HepG2 (cell line): Measurements from ENCODE around the gene SEC62. TPM values are rescaled to one million over a fixed set of nuclear protein-coding genes. Genes with fewer than 3 reads are reported as not detected.
A peak's percentile ranks its signal among the peaks of the same experiment; 100 is the strongest.

ENCODE experiments used
- HMG20A ChIP-seq: IDR thresholded peaks from 2 replicates; pipeline ENCODE4 v1.6.1; 2016; ENCODE audit warnings: borderline replicate concordance
- RAD21 ChIP-seq: fragments of 450-650 bp; formaldehyde crosslinking; IDR thresholded peaks from 2 replicates; pipeline ENCODE4 v1.5.0; 2020; ENCODE audit warnings: mild to moderate bottlenecking
- RFXANK ChIP-seq: IDR thresholded peaks from 2 replicates; pipeline ENCODE4 v1.6.1; 2016
- RFXAP ChIP-seq: sonication (generic); formaldehyde crosslinking; IDR thresholded peaks from 2 replicates; pipeline ENCODE4 v1.4.0; 2020; ENCODE audit warnings: missing genetic modification reagents, borderline replicate concordance
- ZEB1 ChIP-seq: IDR thresholded peaks from 2 replicates; pipeline ENCODE4 v1.6.1; 2012; ENCODE audit warnings: mild to moderate bottlenecking, low read depth, inconsistent platforms; ENCODE audit not compliant: insufficient replicate concordance
- ZNF124 ChIP-seq: sonication (generic); formaldehyde crosslinking; IDR thresholded peaks from 2 replicates; pipeline ENCODE4 v1.4.0; 2020; ENCODE audit warnings: missing genetic modification reagents
- ZNF20 ChIP-seq: sonication (generic); formaldehyde crosslinking; IDR thresholded peaks from 2 replicates; pipeline ENCODE4 v1.4.0; 2020; ENCODE audit warnings: mild to moderate bottlenecking, moderate library complexity, missing genetic modification reagents
- ZNF713 ChIP-seq: sonication (generic); formaldehyde crosslinking; IDR thresholded peaks from 2 replicates; pipeline ENCODE4 v1.4.0; 2020; ENCODE audit warnings: mild to moderate bottlenecking, missing genetic modification reagents
- ZNF724P ChIP-seq: sonication (generic); formaldehyde crosslinking; IDR thresholded peaks from 2 replicates; pipeline ENCODE4 v1.8.0; 2022; ENCODE audit warnings: missing genetic modification reagents, borderline replicate concordance
- ZNF781 ChIP-seq: sonication (generic); formaldehyde crosslinking; IDR thresholded peaks from 2 replicates; pipeline ENCODE4 v1.5.1; 2020; ENCODE audit warnings: borderline replicate concordance, mild to moderate bottlenecking, missing genetic modification reagents; ENCODE audit errors: not compliant biosample characterization
- ZNF788 ChIP-seq: sonication (generic); formaldehyde crosslinking; IDR thresholded peaks from 2 replicates; pipeline ENCODE4 v1.5.0; 2020; ENCODE audit warnings: mild to moderate bottlenecking, missing genetic modification reagents, borderline replicate concordance
- ZSCAN31 ChIP-seq: sonication (generic); formaldehyde crosslinking; IDR thresholded peaks from 2 replicates; pipeline ENCODE4 v1.5.0; 2020; ENCODE audit warnings: low read depth, mild to moderate bottlenecking, missing genetic modification reagents
- polyA plus RNA-seq, 8 experiments: library from polyadenylated mRNA; depleted of rRNA in 3 of 8; stranded (reverse) in 7 of 8; unstranded in 1 of 8; fragments of >200 nt; fragmentation: Illumina TruSeq in 4 of 8; extraction: Trizol in 4 of 8; gene quantifications; 2 replicates each; pipeline versions ENCODE4 v1.2.1 to v1.2.3, GENCODE V29; 2011 to 2016; ENCODE audit warnings: low read depth in 4 of 8, missing spikeins in 1 of 8, mixed read lengths in 1 of 8; ENCODE audit not compliant: insufficient read depth in 1 of 8
- total RNA-seq, 5 experiments: library from RNA; depleted of rRNA; stranded (reverse); fragments of >200 nt; fragmentation: Illumina TruSeq; extraction: Trizol; gene quantifications; 2 replicates each; pipeline ENCODE4 v1.2.3, GENCODE V29; 2016; ENCODE audit warnings: low read depth in 1 of 5
- TF ChIP-seq, protein P1 (sequence below): sonication (generic); formaldehyde crosslinking; IDR thresholded peaks from 2 replicates; pipeline ENCODE4 v1.5.0; 2020; ENCODE audit warnings: mild to moderate bottlenecking, missing genetic modification reagents
- TF ChIP-seq, protein P2 (sequence below): sonication (generic); formaldehyde crosslinking; IDR thresholded peaks from 2 replicates; pipeline ENCODE4 v1.4.0; 2020; ENCODE audit warnings: missing genetic modification reagents, borderline replicate concordance
- TF ChIP-seq, protein P3 (sequence below): sonication (generic); formaldehyde crosslinking; IDR thresholded peaks from 2 replicates; pipeline ENCODE4 v1.4.0; 2020; ENCODE audit warnings: missing genetic modification reagents
- TF ChIP-seq, protein P4 (sequence below): sonication (generic); formaldehyde crosslinking; IDR thresholded peaks from 2 replicates; pipeline ENCODE4 v1.4.0; 2020; ENCODE audit warnings: missing genetic modification reagents, borderline replicate concordance

The SEC62 gene
- total and polyA plus RNA-seq, 2 of the 13 experiments (the other 11 are each of a cell fraction or from before 2014, with no cell fraction given) = 54.0 to 68.7 TPM

DNA sequence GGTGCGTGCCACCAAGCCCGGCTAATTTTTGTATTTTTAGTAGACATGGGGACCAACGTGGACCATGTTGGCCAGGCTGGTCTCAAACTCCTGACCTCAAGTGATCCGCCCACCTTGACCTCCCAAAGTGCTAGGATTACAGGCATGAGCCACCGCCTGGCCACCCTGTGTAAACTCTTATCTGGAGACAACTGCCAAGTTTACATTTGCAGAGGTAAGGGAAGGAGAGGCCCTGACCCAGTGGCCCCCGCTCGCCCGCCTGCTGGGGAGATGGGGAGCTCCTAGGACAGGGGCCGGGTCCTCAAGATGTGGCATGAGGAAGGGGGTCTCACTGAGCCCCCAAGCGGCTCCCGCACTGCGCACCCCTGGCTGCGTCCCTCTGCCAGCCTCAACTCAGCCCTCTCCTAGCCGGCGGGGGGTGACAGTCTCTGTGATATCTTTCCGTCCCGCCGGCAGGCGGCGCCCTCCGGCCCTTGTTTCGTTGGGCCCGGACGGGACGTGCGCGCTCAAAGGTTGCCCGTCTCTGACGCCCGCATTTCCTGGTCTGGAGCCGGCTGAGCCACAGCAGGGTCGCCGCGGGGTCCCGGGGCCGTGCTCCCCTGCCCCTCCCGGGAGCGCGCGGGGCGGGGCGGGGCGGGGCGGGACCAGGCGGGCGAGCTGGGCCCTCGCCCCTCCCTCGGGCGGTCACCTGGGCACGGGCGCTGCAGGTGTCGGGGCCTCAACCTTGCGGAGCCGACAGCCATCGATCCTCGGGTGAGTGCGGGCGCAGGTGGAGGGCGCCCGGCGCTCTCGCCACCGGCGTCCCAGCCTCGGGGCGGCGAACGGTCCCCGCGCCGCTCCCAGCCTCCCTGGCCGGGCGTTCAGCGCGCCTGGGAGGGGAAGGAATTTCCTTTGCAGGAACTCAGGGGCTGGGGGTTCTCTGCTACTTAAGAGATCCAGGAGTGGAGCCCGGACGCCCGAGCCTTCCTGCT is 71.1 kb downstream of the SEC62 start, which contains the start of gene GPR160 (continued):
- TF ChIP-seq, protein P1, sequence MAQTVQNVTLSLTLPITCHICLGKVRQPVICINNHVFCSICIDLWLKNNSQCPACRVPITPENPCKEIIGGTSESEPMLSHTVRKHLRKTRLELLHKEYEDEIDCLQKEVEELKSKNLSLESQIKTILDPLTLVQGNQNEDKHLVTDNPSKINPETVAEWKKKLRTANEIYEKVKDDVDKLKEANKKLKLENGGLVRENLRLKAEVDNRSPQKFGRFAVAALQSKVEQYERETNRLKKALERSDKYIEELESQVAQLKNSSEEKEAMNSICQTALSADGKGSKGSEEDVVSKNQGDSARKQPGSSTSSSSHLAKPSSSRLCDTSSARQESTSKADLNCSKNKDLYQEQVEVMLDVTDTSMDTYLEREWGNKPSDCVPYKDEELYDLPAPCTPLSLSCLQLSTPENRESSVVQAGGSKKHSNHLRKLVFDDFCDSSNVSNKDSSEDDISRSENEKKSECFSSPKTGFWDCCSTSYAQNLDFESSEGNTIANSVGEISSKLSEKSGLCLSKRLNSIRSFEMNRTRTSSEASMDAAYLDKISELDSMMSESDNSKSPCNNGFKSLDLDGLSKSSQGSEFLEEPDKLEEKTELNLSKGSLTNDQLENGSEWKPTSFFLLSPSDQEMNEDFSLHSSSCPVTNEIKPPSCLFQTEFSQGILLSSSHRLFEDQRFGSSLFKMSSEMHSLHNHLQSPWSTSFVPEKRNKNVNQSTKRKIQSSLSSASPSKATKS (CRISPR knock-in tag) = 0 out of 2 replicates have a peak, but pooled peaks have one; percentile 38
- TF ChIP-seq, protein P2, sequence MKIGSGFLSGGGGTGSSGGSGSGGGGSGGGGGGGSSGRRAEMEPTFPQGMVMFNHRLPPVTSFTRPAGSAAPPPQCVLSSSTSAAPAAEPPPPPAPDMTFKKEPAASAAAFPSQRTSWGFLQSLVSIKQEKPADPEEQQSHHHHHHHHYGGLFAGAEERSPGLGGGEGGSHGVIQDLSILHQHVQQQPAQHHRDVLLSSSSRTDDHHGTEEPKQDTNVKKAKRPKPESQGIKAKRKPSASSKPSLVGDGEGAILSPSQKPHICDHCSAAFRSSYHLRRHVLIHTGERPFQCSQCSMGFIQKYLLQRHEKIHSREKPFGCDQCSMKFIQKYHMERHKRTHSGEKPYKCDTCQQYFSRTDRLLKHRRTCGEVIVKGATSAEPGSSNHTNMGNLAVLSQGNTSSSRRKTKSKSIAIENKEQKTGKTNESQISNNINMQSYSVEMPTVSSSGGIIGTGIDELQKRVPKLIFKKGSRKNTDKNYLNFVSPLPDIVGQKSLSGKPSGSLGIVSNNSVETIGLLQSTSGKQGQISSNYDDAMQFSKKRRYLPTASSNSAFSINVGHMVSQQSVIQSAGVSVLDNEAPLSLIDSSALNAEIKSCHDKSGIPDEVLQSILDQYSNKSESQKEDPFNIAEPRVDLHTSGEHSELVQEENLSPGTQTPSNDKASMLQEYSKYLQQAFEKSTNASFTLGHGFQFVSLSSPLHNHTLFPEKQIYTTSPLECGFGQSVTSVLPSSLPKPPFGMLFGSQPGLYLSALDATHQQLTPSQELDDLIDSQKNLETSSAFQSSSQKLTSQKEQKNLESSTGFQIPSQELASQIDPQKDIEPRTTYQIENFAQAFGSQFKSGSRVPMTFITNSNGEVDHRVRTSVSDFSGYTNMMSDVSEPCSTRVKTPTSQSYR (CRISPR knock-in tag) = 0 out of 2 replicates have a peak, but pooled peaks have one; percentile 13
- TF ChIP-seq RAD21 (peak; percentile 90), ZNF781 (CRISPR knock-in tag) (peak; percentile 25), RFXANK (0 out of 2 replicates have a peak, but pooled peaks have one; percentile 65), ZNF788 (CRISPR knock-in tag) (peak; percentile 57; the same call in 1 of the 2 replicates), RFXAP (peak; percentile 33; the same call in 1 of the 2 replicates), ZNF124 (CRISPR knock-in tag) (peak; percentile 38; the same call in 1 of the 2 replicates), ZEB1 (peak; percentile 36), ZNF713 (CRISPR knock-in tag) (no peak), ZNF20 (no peak), HMG20A (CRISPR knock-in tag) (no peak; the same call in 1 of the 2 replicates), ZNF724P (CRISPR knock-in tag) (0 out of 2 replicates have a peak, but pooled peaks have one; percentile 15), ZSCAN31 (CRISPR knock-in tag) (no peak)
- TF ChIP-seq, protein P3, sequence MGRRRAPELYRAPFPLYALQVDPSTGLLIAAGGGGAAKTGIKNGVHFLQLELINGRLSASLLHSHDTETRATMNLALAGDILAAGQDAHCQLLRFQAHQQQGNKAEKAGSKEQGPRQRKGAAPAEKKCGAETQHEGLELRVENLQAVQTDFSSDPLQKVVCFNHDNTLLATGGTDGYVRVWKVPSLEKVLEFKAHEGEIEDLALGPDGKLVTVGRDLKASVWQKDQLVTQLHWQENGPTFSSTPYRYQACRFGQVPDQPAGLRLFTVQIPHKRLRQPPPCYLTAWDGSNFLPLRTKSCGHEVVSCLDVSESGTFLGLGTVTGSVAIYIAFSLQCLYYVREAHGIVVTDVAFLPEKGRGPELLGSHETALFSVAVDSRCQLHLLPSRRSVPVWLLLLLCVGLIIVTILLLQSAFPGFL (CRISPR knock-in tag) = no peak
- TF ChIP-seq, protein P4, sequence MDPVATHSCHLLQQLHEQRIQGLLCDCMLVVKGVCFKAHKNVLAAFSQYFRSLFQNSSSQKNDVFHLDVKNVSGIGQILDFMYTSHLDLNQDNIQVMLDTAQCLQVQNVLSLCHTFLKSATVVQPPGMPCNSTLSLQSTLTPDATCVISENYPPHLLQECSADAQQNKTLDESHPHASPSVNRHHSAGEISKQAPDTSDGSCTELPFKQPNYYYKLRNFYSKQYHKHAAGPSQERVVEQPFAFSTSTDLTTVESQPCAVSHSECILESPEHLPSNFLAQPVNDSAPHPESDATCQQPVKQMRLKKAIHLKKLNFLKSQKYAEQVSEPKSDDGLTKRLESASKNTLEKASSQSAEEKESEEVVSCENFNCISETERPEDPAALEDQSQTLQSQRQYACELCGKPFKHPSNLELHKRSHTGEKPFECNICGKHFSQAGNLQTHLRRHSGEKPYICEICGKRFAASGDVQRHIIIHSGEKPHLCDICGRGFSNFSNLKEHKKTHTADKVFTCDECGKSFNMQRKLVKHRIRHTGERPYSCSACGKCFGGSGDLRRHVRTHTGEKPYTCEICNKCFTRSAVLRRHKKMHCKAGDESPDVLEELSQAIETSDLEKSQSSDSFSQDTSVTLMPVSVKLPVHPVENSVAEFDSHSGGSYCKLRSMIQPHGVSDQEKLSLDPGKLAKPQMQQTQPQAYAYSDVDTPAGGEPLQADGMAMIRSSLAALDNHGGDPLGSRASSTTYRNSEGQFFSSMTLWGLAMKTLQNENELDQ = 0 out of 2 replicates have a peak, but pooled peaks have one; percentile 40
